SK-N-SH (cell line): ENCODE results near the gene LPP. TPM values are rescaled to one million over a fixed set of nuclear protein-coding genes. Genes with fewer than 3 reads are reported as not detected.

Source experiments
- CTCF ChIA-PET: fragments of 300-600, 350-600 bp; formaldehyde crosslinking; extraction: SDS; loops from one replicate; lab custom pipeline; 2021; lab: Yijun Ruan, JAX
- POLR2A ChIA-PET: fragments of 350-600 bp; sonication (Branson Sonifier 250); formaldehyde crosslinking; extraction: SDS; loops from one replicate; lab custom pipeline; 2020; ENCODE audit warnings: antibody characterized with exemption, inconsistent platforms; lab: Yijun Ruan, JAX
- DNase-seq: peaks from one replicate; pipeline ENCODE4 v3.0.0; 2012
- H2AFZ ChIP-seq: fragments of 200-600 bp; sonication (generic); 2 replicates; pipeline ENCODE4 v1.8.1; 2016; ENCODE audit warnings: antibody characterized with exemption, mild to moderate bottlenecking, low read depth
- H3F3A ChIP-seq: fragments of 200-600 bp; sonication (generic); replicated peaks from 2 replicates; pipeline ENCODE3; 2016; ENCODE audit warnings: antibody characterized with exemption, mild to moderate bottlenecking; ENCODE audit not compliant: insufficient read depth
- H3K27ac ChIP-seq, 2 experiments: fragments of 200-500 bp in 1 of 2; fragments of 200-600 bp in 1 of 2; sonication (Bioruptor generic) in 1 of 2; sonication (generic), shearing (Covaris generic) in 1 of 2; 2 replicates each; pipeline versions ENCODE4 v1.5.1 to v1.6.1; 2014 to 2016; ENCODE audit warnings: low read depth in 2 of 2, inconsistent platforms in 1 of 2, low read length in 1 of 2, mild to moderate bottlenecking in 1 of 2, mixed read lengths in 1 of 2
- H3K27me3 ChIP-seq: fragments of 200-600 bp; sonication (generic), shearing (Covaris generic); 2 replicates; pipeline ENCODE4 v1.6.1; 2016; ENCODE audit warnings: mixed run types; ENCODE audit not compliant: insufficient read depth
- H3K36me3 ChIP-seq, 2 experiments: fragments of 200-500 bp in 1 of 2; fragments of 200-600 bp in 1 of 2; sonication (Bioruptor generic) in 1 of 2; sonication (generic) in 1 of 2; replicated peaks in 1 of 2; 2 replicates each; pipeline versions ENCODE3 to v1.5.1; 2014 to 2016; ENCODE audit warnings: low read length in 1 of 2, mild to moderate bottlenecking in 1 of 2; ENCODE audit not compliant: insufficient read depth in 2 of 2, control insufficient read depth in 1 of 2
- H3K4me1 ChIP-seq, 2 experiments: fragments of 200-500 bp in 1 of 2; fragments of 200-600 bp in 1 of 2; sonication (Bioruptor generic) in 1 of 2; sonication (generic), shearing (Covaris generic) in 1 of 2; 2 replicates each; pipeline versions ENCODE4 v1.5.1 to v1.6.1; 2014 to 2016; ENCODE audit warnings: low read depth in 1 of 2, low read length in 1 of 2, mixed run types in 1 of 2; ENCODE audit not compliant: insufficient read depth in 2 of 2, control insufficient read depth in 1 of 2
- H3K4me2 ChIP-seq: fragments of 200-600 bp; sonication (generic), shearing (Covaris generic); 2 replicates; pipeline ENCODE4 v1.6.1; 2017; ENCODE audit warnings: mixed run types
- H3K4me3 ChIP-seq, 2 experiments: fragments of 200-500 bp in 1 of 2; fragments of 200-600 bp in 1 of 2; sonication (Bioruptor generic) in 1 of 2; sonication (generic), shearing (Covaris generic) in 1 of 2; 2 replicates each; pipeline versions ENCODE4 v1.5.1 to v1.8.1; 2014 to 2016; ENCODE audit warnings: low read depth in 2 of 2, inconsistent platforms in 1 of 2, low read length in 1 of 2, mild to moderate bottlenecking in 1 of 2, mixed read lengths in 1 of 2, moderate library complexity in 1 of 2
- H3K79me2 ChIP-seq: fragments of 200-600 bp; sonication (generic); 2 replicates; pipeline ENCODE4 v1.8.1; 2017; ENCODE audit warnings: mild to moderate bottlenecking; ENCODE audit not compliant: insufficient read depth
- H3K9ac ChIP-seq: fragments of 200-600 bp; sonication (generic); 2 replicates; pipeline ENCODE4 v1.6.1; 2017; ENCODE audit warnings: mixed run types
- H3K9me2 ChIP-seq: fragments of 200-600 bp; sonication (generic); 2 replicates; pipeline ENCODE4 v1.6.1; 2017; ENCODE audit warnings: mixed run types
- H3K9me3 ChIP-seq: fragments of 200-600 bp; sonication (generic); 2 replicates; pipeline ENCODE4 v1.6.1; 2017; ENCODE audit warnings: mixed run types, mild to moderate bottlenecking, moderate library complexity
- H4K20me1 ChIP-seq: fragments of 200-600 bp; sonication (generic); 2 replicates; pipeline ENCODE4 v1.6.1; 2017; ENCODE audit warnings: mild to moderate bottlenecking, mixed run types; ENCODE audit not compliant: insufficient read depth
- EP300 ChIP-seq, 2 experiments: IDR thresholded peaks; 2 replicates each; pipeline versions ENCODE4 v1.4.0 to v1.6.1; 2012; ENCODE audit warnings: borderline replicate concordance in 1 of 2, low read depth in 1 of 2, low read length in 1 of 2
- EZH2phosphoT487 ChIP-seq: fragments of 200-600 bp; sonication (generic); IDR thresholded peaks from 2 replicates; pipeline ENCODE4 v1.6.1; 2017; ENCODE audit warnings: low read depth, mixed run types, mild to moderate bottlenecking, antibody characterized with exemption, moderate library complexity, borderline replicate concordance
- FOSL2 ChIP-seq: IDR thresholded peaks from 2 replicates; pipeline ENCODE4 v1.4.0; 2012; ENCODE audit warnings: low read depth, mild to moderate bottlenecking, moderate library complexity, borderline replicate concordance
- GABPA ChIP-seq: IDR thresholded peaks from 2 replicates; pipeline ENCODE4 v1.4.0; 2012; ENCODE audit warnings: low read depth, mild to moderate bottlenecking
- GATA2 ChIP-seq: sonication (generic); formaldehyde crosslinking; IDR thresholded peaks from 2 replicates; pipeline ENCODE4 v1.5.0; 2020; ENCODE audit warnings: mild to moderate bottlenecking, missing genetic modification reagents
- MAX ChIP-seq: IDR thresholded peaks from 2 replicates; pipeline ENCODE4 v1.4.0; 2012; ENCODE audit warnings: low read depth
- MEF2A ChIP-seq: IDR thresholded peaks from 2 replicates; pipeline ENCODE4 v1.4.0; 2012; ENCODE audit warnings: low read depth, borderline replicate concordance
- NFIC ChIP-seq: IDR thresholded peaks from 2 replicates; pipeline ENCODE4 v1.4.0; 2012; ENCODE audit warnings: borderline replicate concordance
- PBX3 ChIP-seq: IDR thresholded peaks from 2 replicates; pipeline ENCODE4; 2012
- RFX5 ChIP-seq: IDR thresholded peaks from 2 replicates; pipeline ENCODE4 v1.6.1; 2012; ENCODE audit warnings: mild to moderate bottlenecking, improper control_type of control experiment, low read length
- SMC3 ChIP-seq: IDR thresholded peaks from 2 replicates; pipeline ENCODE4 v1.6.1; 2012; ENCODE audit warnings: low read depth, low read length, improper control_type of control experiment
- TCF12 ChIP-seq: IDR thresholded peaks from 2 replicates; pipeline ENCODE4 v1.4.0; 2012
- TEAD4 ChIP-seq: IDR thresholded peaks from 2 replicates; pipeline ENCODE4 v1.4.0; 2012; ENCODE audit warnings: mild to moderate bottlenecking, borderline replicate concordance; ENCODE audit not compliant: insufficient read depth
- USF1 ChIP-seq: IDR thresholded peaks from 2 replicates; pipeline ENCODE4 v1.4.0; 2012; ENCODE audit warnings: low read depth, borderline replicate concordance
- YY1 ChIP-seq: IDR thresholded peaks from 2 replicates; pipeline ENCODE4 v1.4.0; 2012; ENCODE audit warnings: low read depth, mild to moderate bottlenecking
- ZBTB33 ChIP-seq: IDR thresholded peaks from 2 replicates; pipeline ENCODE4 v1.4.0; 2012; ENCODE audit warnings: low read depth, borderline replicate concordance
- WGBS: methylation state at CpG from one replicate; pipeline ENCODE4 v1.1.6; 2017; ENCODE audit warnings: low lambda C conversion rate; 5-methylcytosine and 5-hydroxymethylcytosine counted together
- polyA plus RNA-seq, 3 experiments: library from polyadenylated mRNA; depleted of rRNA; stranded (reverse); fragments of >200 nt; gene quantifications; 2 replicates each; pipeline ENCODE4 v1.2.3, GENCODE V29; 2012

The LPP gene
- polyA plus RNA-seq, 1 of the 3 experiments (the other 2 are of a cell fraction): 6.6 TPM

GRCh38 chr3:188802645-188803044, 648.7 kb downstream of the LPP start:
- ChIA-PET CTCF (interaction anchor here (1.4 kb wide), 1 partner anchor 10 kb away, joined by 3 read pairs; no protein-coding TSS in a partner anchor), POLR2A (no interaction called here)
- Histone ChIP-seq H3K4me1 (peaks cover 0 to 14% of the 10 kb centered on the region in 2 experiments; a peak in 1 of 4 replicates), H3K4me2 (no peak overlapping the region), H3K27ac (no peak overlapping the region), H3K36me3 (peaks cover 0 to 11% of the 10 kb centered on the region in 2 experiments), H4K20me1 (no peaks in the 10 kb centered on the region), H3K9ac (no peak overlapping the region), H3F3A (peaks cover 31% of the 10 kb centered on the region), H3K27me3 (no peaks in the 10 kb centered on the region), H3K9me3 (peaks cover 21% of the 10 kb centered on the region), H3K9me2 (no peaks in the 10 kb centered on the region), H3K4me3 (no peak overlapping the region), H3K79me2 (peaks cover 32% of the 10 kb centered on the region; the same call in 1 of the 2 replicates), H2AFZ (no peak overlapping the region)
- DNase-seq: no peak
- TF ChIP-seq ZBTB33: no peak
- TF ChIP-seq MAX: no peak
- no peak for TF ChIP-seq PBX3
- TF ChIP-seq FOSL2: no peak
- no peak for TF ChIP-seq EP300 (IDR thresholded peaks at IDR 0.05; ENCODE audit: borderline replicate concordance in 1 of 2, low read depth in 1 of 2, low read length in 1 of 2)
- TF ChIP-seq MEF2A: no peak
- no peak for TF ChIP-seq NFIC
- TF ChIP-seq RFX5: no peak
- TF ChIP-seq TEAD4: no peak
- 72% methylated on average over 3 of the region's 3 CpGs for WGBS

GRCh38 chr3:188807006-188807405, 653.0 kb downstream of the LPP start:
- TF ChIP-seq EZH2phosphoT487 (no peak), ZBTB33 (no peak), YY1 (no peak), GABPA (no peak), TEAD4 (no peak), RFX5 (no peak), TCF12 (no peak), USF1 (no peak), GATA2 (CRISPR knock-in tag) (no peak), EP300 (IDR thresholded peaks at IDR 0.05; ENCODE audit: borderline replicate concordance in 1 of 2, low read depth in 1 of 2, low read length in 1 of 2) (no peak), SMC3 (no peak)
- TF ChIP-seq, all 33 proteins: peak for 0
- H3K27me3 ChIP-seq: no peaks in the 10 kb centered on the region
- H3K4me1 ChIP-seq: no peaks in the 10 kb centered on the region
- no peak overlapping the region for H2AFZ ChIP-seq
- no peak overlapping the region for H3K4me2 ChIP-seq
- H3F3A ChIP-seq: peaks cover 15% of the 10 kb centered on the region
- H3K79me2 ChIP-seq: peaks cover 61% of the 10 kb centered on the region
- DNase-seq: no peak
- no peak overlapping the region for H3K9ac ChIP-seq
- POLR2A ChIA-PET: no interaction called here
- CTCF ChIA-PET: interaction anchor here (0.9 kb wide), 1 partner anchor 22 kb away, joined by 3 read pairs; no protein-coding TSS in a partner anchor
- no peaks in the 10 kb centered on the region for H3K9me2 ChIP-seq
- no peaks in the 10 kb centered on the region for H4K20me1 ChIP-seq
- peaks cover 21% of the 10 kb centered on the region for H3K9me3 ChIP-seq
- 55% methylated on average over 1 of the region's 1 CpG for WGBS
- peaks cover 0 to 25% of the 10 kb centered on the region in 2 experiments for H3K36me3 ChIP-seq
- no peak overlapping the region for H3K27ac ChIP-seq
- H3K4me3 ChIP-seq: no peak overlapping the region
